Mucosa of stomach (tissue), 1 donor: Measurements from ENCODE around the gene PTPRO.

ENCODE experiments used
- H3K27me3 ChIP-seq: one replicate; pipeline ENCODE4 v1.7.0; 2013; ENCODE audit warnings: mild to moderate bottlenecking, low read length; ENCODE audit not compliant: control insufficient read depth, insufficient read depth
- H3K36me3 ChIP-seq: one replicate; pipeline ENCODE4 v1.7.0; 2013; ENCODE audit warnings: low read length; ENCODE audit not compliant: control insufficient read depth, insufficient read depth
- H3K4me1 ChIP-seq: one replicate; pipeline ENCODE4 v1.7.0; 2013; ENCODE audit warnings: mild to moderate bottlenecking, low read length; ENCODE audit not compliant: control insufficient read depth, insufficient read depth
- H3K4me3 ChIP-seq: one replicate; pipeline ENCODE4 v1.7.0; 2013; ENCODE audit warnings: low read length
- H3K9ac ChIP-seq: one replicate; pipeline ENCODE4 v1.7.0; 2013; ENCODE audit warnings: mild to moderate bottlenecking, low read length, moderate library complexity
- H3K9me3 ChIP-seq: one replicate; pipeline ENCODE4 v1.7.0; 2013; ENCODE audit warnings: mild to moderate bottlenecking, low read length, moderate library complexity; ENCODE audit not compliant: control insufficient read depth
- donor health status: Pancreatic carcinoma.

PTPRO gene

GRCh38 chr12:15547063-15547462 lies 224.8 kb downstream of the PTPRO start:
- Histone ChIP-seq H3K9me3 (no peaks in the 10 kb centered on the region), H3K4me1 (no peaks in the 10 kb centered on the region), H3K4me3 (no peak overlapping the region), H3K36me3 (no peaks in the 10 kb centered on the region), H3K27me3 (no peaks in the 10 kb centered on the region), H3K9ac (no peak overlapping the region)

GRCh38 chr12:15547691-15548090 lies 225.4 kb downstream of the PTPRO start:
- H3K9ac ChIP-seq, result no peak overlapping the region
- H3K27me3 ChIP-seq, result no peaks in the 10 kb centered on the region
- no peak overlapping the region for H3K4me3 ChIP-seq
- H3K4me1 ChIP-seq, result no peaks in the 10 kb centered on the region
- no peaks in the 10 kb centered on the region for H3K36me3 ChIP-seq
- H3K9me3 ChIP-seq, result no peaks in the 10 kb centered on the region

- no peaks in the 10 kb centered on the region for H3K4me1 ChIP-seq
- no peaks in the 10 kb centered on the region for H3K9me3 ChIP-seq
- no peak overlapping the region for H3K9ac ChIP-seq
- H3K36me3 ChIP-seq, result no peaks in the 10 kb centered on the region
- H3K4me3 ChIP-seq, result no peak overlapping the region
- H3K27me3 ChIP-seq, result no peaks in the 10 kb centered on the region
Measured at GRCh38 chr12:15550793-15551192, 228.5 kb downstream of the PTPRO start.

- Histone ChIP-seq H3K9me3 (no peaks in the 10 kb centered on the region), H3K4me3 (no peak overlapping the region), H3K4me1 (no peaks in the 10 kb centered on the region), H3K9ac (no peak overlapping the region), H3K27me3 (no peaks in the 10 kb centered on the region), H3K36me3 (no peaks in the 10 kb centered on the region)
Measured at GRCh38 chr12:15555446-15555845, 233.1 kb downstream of the PTPRO start.

GRCh38 chr12:15556411-15557102 lies 234.2 kb downstream of the PTPRO start:
- Histone ChIP-seq H3K4me3 (no peak overlapping the region), H3K9me3 (no peaks in the 10 kb centered on the region), H3K4me1 (no peaks in the 10 kb centered on the region), H3K27me3 (no peaks in the 10 kb centered on the region), H3K36me3 (no peaks in the 10 kb centered on the region), H3K9ac (no peak overlapping the region)

DNA sequence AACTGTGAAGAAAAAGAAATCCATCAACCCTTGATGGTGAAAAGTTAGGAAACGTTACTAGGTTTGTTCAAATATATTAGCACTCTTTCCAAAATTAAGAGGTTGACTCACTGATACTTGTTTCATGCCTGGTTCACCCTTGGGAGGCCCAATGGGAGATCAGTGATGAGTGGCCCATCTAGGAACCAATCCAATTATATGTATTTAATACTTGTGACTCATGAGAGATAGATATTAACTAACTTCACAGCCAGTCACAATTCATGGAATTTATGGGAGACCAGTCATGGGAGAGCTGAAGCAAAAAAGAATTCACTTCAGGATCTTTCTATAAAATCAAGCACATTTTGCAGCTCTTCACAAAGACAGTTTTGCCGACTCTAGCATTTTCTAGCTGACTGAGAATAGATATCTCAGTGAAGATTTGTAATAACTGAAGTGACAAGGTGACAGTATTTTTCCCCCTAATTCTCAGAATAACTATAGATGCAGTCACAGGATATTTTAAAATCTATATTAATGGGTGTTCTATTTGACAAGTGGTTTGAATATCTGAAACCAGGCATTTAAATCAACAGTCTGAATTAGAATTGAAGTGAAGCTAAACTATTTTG lies 236.7 kb downstream of the PTPRO start:
- H3K27me3 ChIP-seq, result no peaks in the 10 kb centered on the region
- H3K9me3 ChIP-seq, result no peaks in the 10 kb centered on the region
- H3K36me3 ChIP-seq, result no peaks in the 10 kb centered on the region
- H3K9ac ChIP-seq, result no peak overlapping the region
- no peak overlapping the region for H3K4me3 ChIP-seq
- H3K4me1 ChIP-seq, result peaks cover under 1% of the 10 kb centered on the region

- no peaks in the 10 kb centered on the region for H3K27me3 ChIP-seq
- no peak overlapping the region for H3K9ac ChIP-seq
- H3K4me1 ChIP-seq, result peaks cover 9% of the 10 kb centered on the region
- no peaks in the 10 kb centered on the region for H3K9me3 ChIP-seq
- H3K36me3 ChIP-seq, result no peaks in the 10 kb centered on the region
- no peak overlapping the region for H3K4me3 ChIP-seq
Measured at GRCh38 chr12:15561396-15561795, 239.1 kb downstream of the PTPRO start.

- no peak overlapping the region for H3K9ac ChIP-seq
- H3K4me1 ChIP-seq, result peaks cover 9% of the 10 kb centered on the region
- no peaks in the 10 kb centered on the region for H3K27me3 ChIP-seq
- no peak overlapping the region for H3K4me3 ChIP-seq
- no peaks in the 10 kb centered on the region for H3K36me3 ChIP-seq
- H3K9me3 ChIP-seq, result no peaks in the 10 kb centered on the region
Measured at GRCh38 chr12:15562263-15562662, 240.0 kb downstream of the PTPRO start.

- H3K4me3 ChIP-seq, result no peak overlapping the region
- H3K9me3 ChIP-seq, result no peaks in the 10 kb centered on the region
- no peaks in the 10 kb centered on the region for H3K36me3 ChIP-seq
- peaks cover 9% of the 10 kb centered on the region for H3K4me1 ChIP-seq
- no peaks in the 10 kb centered on the region for H3K27me3 ChIP-seq
- peak overlapping the region; percentile 16 for H3K9ac ChIP-seq
Measured at GRCh38 chr12:15563663-15564062, 241.4 kb downstream of the PTPRO start.

DNA sequence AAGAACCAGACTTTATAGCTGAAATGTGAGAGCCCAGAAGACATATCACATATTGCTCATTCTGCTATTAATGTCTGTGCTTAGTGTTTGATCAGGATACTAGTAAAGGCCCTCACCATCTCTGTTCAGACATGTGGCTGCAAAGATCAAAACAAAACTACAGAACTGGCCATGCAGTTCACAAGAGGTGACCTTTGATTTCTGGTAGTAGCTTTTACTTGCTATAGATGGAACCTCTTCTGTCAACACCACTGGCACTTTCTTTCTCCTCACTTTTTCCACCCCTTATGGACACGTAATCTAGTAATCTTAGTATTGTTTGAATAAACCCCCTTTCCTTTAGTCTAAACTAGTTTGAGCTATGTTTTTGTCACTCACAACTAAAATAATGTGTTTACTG lies 252.0 kb downstream of the PTPRO start:
- Histone ChIP-seq H3K36me3 (no peaks in the 10 kb centered on the region), H3K9me3 (no peaks in the 10 kb centered on the region), H3K9ac (no peak overlapping the region), H3K27me3 (no peaks in the 10 kb centered on the region), H3K4me3 (no peak overlapping the region), H3K4me1 (no peaks in the 10 kb centered on the region)

GRCh38 chr12:15575671-15576541 lies 253.6 kb downstream of the PTPRO start:
- H3K36me3 ChIP-seq, result no peaks in the 10 kb centered on the region
- no peaks in the 10 kb centered on the region for H3K9me3 ChIP-seq
- no peak overlapping the region for H3K4me3 ChIP-seq
- no peak overlapping the region for H3K9ac ChIP-seq
- peaks cover 7% of the 10 kb centered on the region for H3K4me1 ChIP-seq
- no peaks in the 10 kb centered on the region for H3K27me3 ChIP-seq

- Histone ChIP-seq H3K36me3 (no peaks in the 10 kb centered on the region), H3K9ac (no peak overlapping the region), H3K4me3 (no peak overlapping the region), H3K27me3 (no peaks in the 10 kb centered on the region), H3K9me3 (no peaks in the 10 kb centered on the region), H3K4me1 (peaks cover 7% of the 10 kb centered on the region)
Measured at GRCh38 chr12:15580431-15580830, 258.1 kb downstream of the PTPRO start.
